Rectal smooth muscle tissue (tissue), 1 donor: ENCODE measurements around the gene FYB1.

Experiments
- H3K27ac ChIP-seq: one replicate; pipeline ENCODE4 v1.7.0; 2013; ENCODE audit warnings: low read depth, low read length, inconsistent platforms
- H3K27me3 ChIP-seq: one replicate; pipeline ENCODE4 v1.7.0; 2013; ENCODE audit warnings: low read length; ENCODE audit not compliant: control insufficient read depth, insufficient read depth
- H3K36me3 ChIP-seq: one replicate; pipeline ENCODE4 v1.7.0; 2013; ENCODE audit warnings: low read length; ENCODE audit not compliant: control insufficient read depth, insufficient read depth
- H3K4me1 ChIP-seq: one replicate; pipeline ENCODE4 v1.7.0; 2013; ENCODE audit warnings: low read length; ENCODE audit not compliant: control insufficient read depth, insufficient read depth
- H3K4me3 ChIP-seq: one replicate; pipeline ENCODE4 v1.7.0; 2013; ENCODE audit warnings: low read length
- H3K9ac ChIP-seq: one replicate; pipeline ENCODE4 v1.7.0; 2013; ENCODE audit warnings: low read length

Gene FYB1, protein sequence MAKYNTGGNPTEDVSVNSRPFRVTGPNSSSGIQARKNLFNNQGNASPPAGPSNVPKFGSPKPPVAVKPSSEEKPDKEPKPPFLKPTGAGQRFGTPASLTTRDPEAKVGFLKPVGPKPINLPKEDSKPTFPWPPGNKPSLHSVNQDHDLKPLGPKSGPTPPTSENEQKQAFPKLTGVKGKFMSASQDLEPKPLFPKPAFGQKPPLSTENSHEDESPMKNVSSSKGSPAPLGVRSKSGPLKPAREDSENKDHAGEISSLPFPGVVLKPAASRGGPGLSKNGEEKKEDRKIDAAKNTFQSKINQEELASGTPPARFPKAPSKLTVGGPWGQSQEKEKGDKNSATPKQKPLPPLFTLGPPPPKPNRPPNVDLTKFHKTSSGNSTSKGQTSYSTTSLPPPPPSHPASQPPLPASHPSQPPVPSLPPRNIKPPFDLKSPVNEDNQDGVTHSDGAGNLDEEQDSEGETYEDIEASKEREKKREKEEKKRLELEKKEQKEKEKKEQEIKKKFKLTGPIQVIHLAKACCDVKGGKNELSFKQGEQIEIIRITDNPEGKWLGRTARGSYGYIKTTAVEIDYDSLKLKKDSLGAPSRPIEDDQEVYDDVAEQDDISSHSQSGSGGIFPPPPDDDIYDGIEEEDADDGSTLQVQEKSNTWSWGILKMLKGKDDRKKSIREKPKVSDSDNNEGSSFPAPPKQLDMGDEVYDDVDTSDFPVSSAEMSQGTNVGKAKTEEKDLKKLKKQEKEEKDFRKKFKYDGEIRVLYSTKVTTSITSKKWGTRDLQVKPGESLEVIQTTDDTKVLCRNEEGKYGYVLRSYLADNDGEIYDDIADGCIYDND

DNA sequence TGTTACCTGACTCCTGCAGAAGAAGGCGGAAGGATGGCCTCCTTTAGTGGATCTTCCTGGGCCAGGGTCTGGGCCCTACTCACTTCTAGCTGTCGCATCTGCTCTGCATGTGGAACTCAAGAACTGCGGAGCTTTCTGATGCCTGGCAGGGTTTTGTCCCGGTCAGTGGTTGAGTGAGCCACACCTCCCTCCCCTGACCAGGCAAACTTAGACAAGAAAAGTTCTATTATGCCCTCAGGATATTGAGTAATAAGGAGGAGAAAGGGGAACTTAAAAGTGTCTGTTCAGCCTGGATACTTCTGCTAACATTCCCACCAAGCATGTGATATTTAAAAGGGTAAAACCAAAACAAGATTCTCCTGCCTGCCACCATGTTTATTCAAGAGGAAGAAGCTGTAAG lies at the start of gene FYB1:
Gene FYB1, minus strand, starts transcription at position 127 of the 400 bp plus-strand sequence. CDS start 16,603 bp downstream, outside the sequence.
- H3K36me3 ChIP-seq, result no peaks in the 10 kb centered on the region
- no peak within 1 kb of the TSS for H3K4me3 ChIP-seq
- H3K27me3 ChIP-seq, result no peaks in the 10 kb centered on the region
- no peak within 1 kb of the TSS for H3K9ac ChIP-seq
- peaks cover 9% of the 10 kb centered on the region for H3K4me1 ChIP-seq
- H3K27ac ChIP-seq, result peak within 1 kb of the TSS; percentile 8

DNA sequence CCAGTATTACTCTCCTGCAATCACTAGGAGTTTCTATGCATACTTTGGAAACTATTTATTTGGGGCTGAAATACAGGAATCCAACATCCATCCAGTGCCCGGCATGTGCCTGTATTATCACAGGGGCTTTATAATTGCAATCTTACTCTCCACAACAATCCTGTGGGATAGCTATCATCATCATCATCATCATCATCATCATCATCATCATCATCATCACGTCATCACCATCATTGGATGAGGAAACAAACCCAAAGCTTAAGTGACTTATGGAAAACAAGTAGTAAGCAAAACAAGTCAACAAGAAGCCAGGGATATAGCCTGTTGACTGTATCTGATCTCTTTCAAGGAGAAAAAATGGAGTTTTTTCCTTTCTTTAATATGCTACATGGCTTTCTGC lies 47.8 kb upstream of the FYB1 start:
- H3K27me3 ChIP-seq, result no peaks in the 10 kb centered on the region
- H3K9ac ChIP-seq, result no peak overlapping the region
- H3K4me3 ChIP-seq, result no peak overlapping the region
- no peaks in the 10 kb centered on the region for H3K4me1 ChIP-seq
- H3K27ac ChIP-seq, result no peak overlapping the region
- H3K36me3 ChIP-seq, result no peaks in the 10 kb centered on the region

DNA sequence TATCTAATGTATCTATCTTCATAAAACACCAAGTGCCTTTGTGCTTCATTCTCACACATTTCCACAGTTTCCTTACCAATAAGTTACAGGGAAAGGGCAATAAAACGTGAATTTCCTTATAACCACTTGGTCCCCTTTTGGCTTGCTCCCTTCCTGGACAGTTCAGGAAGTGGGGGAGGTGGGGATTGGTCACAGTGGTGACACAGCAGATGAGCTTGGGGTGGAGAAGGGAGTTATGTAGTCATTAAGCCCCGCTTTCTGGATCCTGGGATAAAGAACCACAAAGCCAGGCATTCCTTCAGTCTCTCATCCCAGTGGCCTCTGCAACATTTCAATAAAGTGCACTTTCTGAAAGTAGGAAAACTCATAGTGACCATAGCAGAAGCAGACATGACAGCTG lies 47.1 kb upstream of the FYB1 start:
- H3K27ac ChIP-seq, result no peak overlapping the region
- no peaks in the 10 kb centered on the region for H3K4me1 ChIP-seq
- H3K9ac ChIP-seq, result no peak overlapping the region
- H3K27me3 ChIP-seq, result no peaks in the 10 kb centered on the region
- H3K4me3 ChIP-seq, result no peak overlapping the region
- H3K36me3 ChIP-seq, result no peaks in the 10 kb centered on the region

DNA sequence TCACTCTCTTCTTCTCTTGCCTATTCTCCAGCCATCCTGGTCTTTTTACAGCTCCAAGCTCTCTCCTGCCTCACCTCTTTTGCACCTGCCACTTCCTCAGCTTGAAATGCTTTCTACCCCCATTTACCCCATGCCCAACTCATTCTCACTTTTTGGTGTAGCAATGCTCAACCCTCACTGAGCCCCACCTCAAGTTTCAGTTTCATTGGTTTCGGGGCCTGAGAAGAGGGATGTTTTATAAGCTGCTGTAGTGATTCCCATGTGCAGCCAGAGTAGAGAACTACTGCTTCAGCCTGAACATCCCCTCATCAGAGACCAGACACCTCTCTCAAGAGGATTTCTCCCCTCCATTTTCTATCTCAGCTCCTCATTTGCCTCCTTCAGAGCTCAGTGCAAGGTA lies 45.2 kb upstream of the FYB1 start:
- H3K36me3 ChIP-seq, result no peaks in the 10 kb centered on the region
- no peaks in the 10 kb centered on the region for H3K4me1 ChIP-seq
- H3K27ac ChIP-seq, result no peak overlapping the region
- H3K27me3 ChIP-seq, result no peaks in the 10 kb centered on the region
- no peak overlapping the region for H3K4me3 ChIP-seq
- H3K9ac ChIP-seq, result no peak overlapping the region

DNA sequence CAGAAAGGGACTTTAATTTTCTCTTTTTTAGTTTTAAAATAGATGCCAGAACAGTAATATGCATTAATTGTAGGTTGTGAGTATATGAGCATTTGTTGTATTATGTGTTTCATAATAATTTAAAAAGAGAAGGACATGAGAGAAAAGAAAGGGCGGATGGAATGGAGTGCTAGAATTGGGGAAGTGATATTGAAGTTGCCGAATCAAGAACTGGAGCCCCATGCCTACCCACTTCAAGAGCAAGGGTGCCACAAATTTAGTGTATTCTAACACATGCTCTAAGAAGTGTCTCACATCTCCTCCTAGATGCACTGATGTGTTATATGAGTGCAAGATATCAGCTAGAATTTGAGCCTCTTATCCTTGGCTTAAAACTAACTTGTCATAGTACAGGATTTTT lies 43.6 kb upstream of the FYB1 start:
- Histone ChIP-seq H3K36me3 (no peaks in the 10 kb centered on the region), H3K27ac (no peak overlapping the region), H3K27me3 (no peaks in the 10 kb centered on the region), H3K4me3 (no peak overlapping the region), H3K9ac (no peak overlapping the region), H3K4me1 (no peaks in the 10 kb centered on the region)

DNA sequence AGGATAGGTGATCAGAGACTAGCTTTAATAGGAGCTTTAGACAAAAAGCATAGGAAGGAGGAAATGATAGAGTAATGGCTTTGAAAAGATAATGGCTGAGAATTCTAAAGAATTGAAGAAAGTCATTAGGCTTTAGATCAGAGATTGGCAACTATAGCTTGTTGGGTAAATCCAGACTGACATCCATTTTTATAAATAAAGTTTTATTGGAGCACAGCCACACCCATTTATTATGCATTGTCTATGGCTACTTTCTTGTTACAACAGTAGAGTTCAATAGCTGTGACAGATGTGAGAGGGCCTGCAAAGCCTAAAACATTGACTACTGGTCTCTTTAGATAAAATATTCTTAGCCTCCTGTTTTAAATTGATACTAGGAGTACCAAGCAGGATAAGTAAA lies 40.7 kb upstream of the FYB1 start:
- no peaks in the 10 kb centered on the region for H3K36me3 ChIP-seq
- H3K4me3 ChIP-seq, result no peak overlapping the region
- no peak overlapping the region for H3K27ac ChIP-seq
- H3K9ac ChIP-seq, result no peak overlapping the region
- no peaks in the 10 kb centered on the region for H3K27me3 ChIP-seq
- H3K4me1 ChIP-seq, result no peaks in the 10 kb centered on the region

- Histone ChIP-seq H3K27me3 (no peaks in the 10 kb centered on the region), H3K4me3 (no peak overlapping the region), H3K27ac (no peak overlapping the region), H3K36me3 (no peaks in the 10 kb centered on the region), H3K9ac (no peak overlapping the region), H3K4me1 (no peaks in the 10 kb centered on the region)
These were observed 38.2 kb upstream of the FYB1 start for GRCh38 chr5:39257554-39257953.

GRCh38 chr5:39256477-39257235 lies 37.3 kb upstream of the FYB1 start:
- H3K27ac ChIP-seq, result no peak overlapping the region
- no peaks in the 10 kb centered on the region for H3K27me3 ChIP-seq
- no peak overlapping the region for H3K9ac ChIP-seq
- no peaks in the 10 kb centered on the region for H3K4me1 ChIP-seq
- H3K36me3 ChIP-seq, result no peaks in the 10 kb centered on the region
- no peak overlapping the region for H3K4me3 ChIP-seq

DNA sequence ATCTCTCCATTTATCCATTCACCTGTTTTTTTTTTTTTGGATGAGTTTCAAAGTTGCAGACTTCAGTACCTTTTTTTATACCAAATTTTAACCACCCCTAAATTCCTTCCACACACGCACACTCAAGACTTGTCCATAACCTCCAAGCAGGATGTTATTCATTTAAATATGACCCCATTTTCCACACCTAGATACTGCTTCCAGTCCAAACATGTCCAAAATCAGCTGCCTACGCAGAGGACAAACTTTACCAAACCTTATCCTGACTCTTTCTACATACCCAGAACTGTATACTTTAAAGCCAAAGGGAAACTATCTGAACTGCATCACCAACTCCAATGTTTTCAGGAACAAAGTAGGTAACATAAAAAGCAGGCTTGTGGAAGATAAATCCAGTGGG lies 36.0 kb upstream of the FYB1 start:
- Histone ChIP-seq H3K4me3 (no peak overlapping the region), H3K4me1 (no peaks in the 10 kb centered on the region), H3K36me3 (no peaks in the 10 kb centered on the region), H3K27me3 (no peaks in the 10 kb centered on the region), H3K9ac (no peak overlapping the region), H3K27ac (no peak overlapping the region)

DNA sequence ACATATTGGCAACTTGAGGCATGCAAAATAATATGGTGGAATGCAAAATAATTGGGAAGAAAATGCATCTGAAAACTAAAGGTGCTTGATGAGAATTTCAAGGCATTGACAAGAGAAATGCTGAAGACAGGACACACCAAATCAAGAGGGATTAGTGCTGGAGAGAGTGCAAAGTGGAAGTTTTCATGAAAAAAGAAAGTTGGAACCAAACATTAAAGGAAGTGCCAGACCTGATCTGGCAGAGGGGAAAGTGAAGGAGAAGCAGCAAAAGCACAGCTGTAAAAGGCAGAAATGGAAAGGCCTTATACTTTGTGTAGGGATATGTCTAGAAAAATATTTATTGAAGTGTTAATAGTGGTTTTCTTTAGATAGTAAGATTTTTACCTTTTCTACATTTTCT lies 35.3 kb upstream of the FYB1 start:
- Histone ChIP-seq H3K4me1 (no peaks in the 10 kb centered on the region), H3K27me3 (no peaks in the 10 kb centered on the region), H3K27ac (no peak overlapping the region), H3K4me3 (no peak overlapping the region), H3K36me3 (no peaks in the 10 kb centered on the region), H3K9ac (no peak overlapping the region)

- Histone ChIP-seq H3K27me3 (no peaks in the 10 kb centered on the region), H3K36me3 (no peaks in the 10 kb centered on the region), H3K4me3 (no peak overlapping the region), H3K9ac (no peak overlapping the region), H3K4me1 (no peaks in the 10 kb centered on the region), H3K27ac (no peak overlapping the region)
These were observed 33.8 kb upstream of the FYB1 start for GRCh38 chr5:39253196-39253595.

DNA sequence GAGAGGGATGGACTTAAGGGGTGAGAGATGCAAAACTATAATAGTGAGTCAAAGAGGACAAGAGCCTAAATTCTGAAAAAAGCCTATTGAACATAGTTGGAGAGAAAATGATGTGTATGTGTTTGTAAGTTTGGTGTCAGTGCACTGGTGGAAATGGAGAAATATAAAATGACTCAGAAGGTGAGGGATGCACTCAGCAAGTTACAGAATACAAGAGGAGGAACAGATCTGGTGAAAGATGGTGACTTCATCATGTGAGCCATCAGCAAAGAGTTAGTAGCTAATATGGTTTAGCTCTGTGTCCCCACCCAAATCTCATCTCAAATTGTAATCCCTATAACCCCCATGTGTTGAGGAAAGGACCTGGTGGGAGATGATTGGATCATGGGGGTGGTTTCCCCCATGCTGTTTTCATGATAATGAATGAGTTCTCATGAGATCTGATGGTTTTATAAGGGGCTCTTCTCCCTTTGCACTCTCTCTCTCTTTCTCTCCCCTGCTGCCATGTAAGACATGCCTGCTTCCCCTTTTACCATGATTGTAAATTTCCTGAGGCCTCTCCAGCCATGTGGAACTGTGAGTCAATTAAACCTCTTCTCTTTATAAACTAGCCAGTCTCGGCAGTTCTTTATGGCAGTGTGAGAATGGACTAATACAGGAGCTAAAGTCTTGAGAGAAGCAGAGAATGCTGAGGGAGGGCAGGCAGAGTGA lies 30.4 kb upstream of the FYB1 start:
- Histone ChIP-seq H3K4me1 (no peaks in the 10 kb centered on the region), H3K9ac (no peak overlapping the region), H3K27me3 (no peaks in the 10 kb centered on the region), H3K36me3 (no peaks in the 10 kb centered on the region), H3K27ac (no peak overlapping the region), H3K4me3 (no peak overlapping the region)
